Measurements from ENCODE around the gene CACNA1C.

The CACNA1C gene

DNA sequence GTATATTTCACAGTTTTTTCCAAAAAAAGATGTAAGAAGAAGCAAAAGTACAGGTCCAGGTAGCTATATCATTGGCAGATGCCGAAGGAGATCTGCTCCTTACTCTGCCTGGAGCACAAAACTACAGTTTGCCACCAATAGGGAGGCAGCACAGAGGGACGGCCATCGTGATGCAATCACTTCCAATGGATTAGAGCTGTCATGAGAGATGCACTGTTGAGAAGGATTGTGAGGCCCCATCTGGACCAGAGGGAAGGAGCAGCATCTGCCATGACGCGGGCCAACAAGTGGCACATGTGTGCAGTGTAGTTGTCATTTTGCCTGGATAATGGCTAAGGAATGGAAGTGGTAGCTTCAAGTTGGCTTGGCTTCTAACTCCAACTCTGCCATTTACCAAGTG, 423.2 kb downstream of the CACNA1C start:
- H3K27ac ChIP-seq: peak overlapping the region; percentile 28
- H3K36me3 ChIP-seq: no peaks in the 10 kb centered on the region; the same call in none of the 2 replicates
- H3K27me3 ChIP-seq (ENCODE audit: insufficient read depth, low read depth, severe bottlenecking): no peaks in the 10 kb centered on the region
- TF ChIP-seq, protein P1, sequence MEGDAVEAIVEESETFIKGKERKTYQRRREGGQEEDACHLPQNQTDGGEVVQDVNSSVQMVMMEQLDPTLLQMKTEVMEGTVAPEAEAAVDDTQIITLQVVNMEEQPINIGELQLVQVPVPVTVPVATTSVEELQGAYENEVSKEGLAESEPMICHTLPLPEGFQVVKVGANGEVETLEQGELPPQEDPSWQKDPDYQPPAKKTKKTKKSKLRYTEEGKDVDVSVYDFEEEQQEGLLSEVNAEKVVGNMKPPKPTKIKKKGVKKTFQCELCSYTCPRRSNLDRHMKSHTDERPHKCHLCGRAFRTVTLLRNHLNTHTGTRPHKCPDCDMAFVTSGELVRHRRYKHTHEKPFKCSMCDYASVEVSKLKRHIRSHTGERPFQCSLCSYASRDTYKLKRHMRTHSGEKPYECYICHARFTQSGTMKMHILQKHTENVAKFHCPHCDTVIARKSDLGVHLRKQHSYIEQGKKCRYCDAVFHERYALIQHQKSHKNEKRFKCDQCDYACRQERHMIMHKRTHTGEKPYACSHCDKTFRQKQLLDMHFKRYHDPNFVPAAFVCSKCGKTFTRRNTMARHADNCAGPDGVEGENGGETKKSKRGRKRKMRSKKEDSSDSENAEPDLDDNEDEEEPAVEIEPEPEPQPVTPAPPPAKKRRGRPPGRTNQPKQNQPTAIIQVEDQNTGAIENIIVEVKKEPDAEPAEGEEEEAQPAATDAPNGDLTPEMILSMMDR (IDR thresholded peaks at IDR 0.05; ENCODE audit: low read depth, low read length): no peak
- H3K9me3 ChIP-seq (ENCODE audit: severe bottlenecking): peaks cover 7% of the 10 kb centered on the region
- no peak overlapping the region for H3K4me3 ChIP-seq (ENCODE audit: low read depth, low read length)
- peak; percentile 86 for DNase-seq

DNA sequence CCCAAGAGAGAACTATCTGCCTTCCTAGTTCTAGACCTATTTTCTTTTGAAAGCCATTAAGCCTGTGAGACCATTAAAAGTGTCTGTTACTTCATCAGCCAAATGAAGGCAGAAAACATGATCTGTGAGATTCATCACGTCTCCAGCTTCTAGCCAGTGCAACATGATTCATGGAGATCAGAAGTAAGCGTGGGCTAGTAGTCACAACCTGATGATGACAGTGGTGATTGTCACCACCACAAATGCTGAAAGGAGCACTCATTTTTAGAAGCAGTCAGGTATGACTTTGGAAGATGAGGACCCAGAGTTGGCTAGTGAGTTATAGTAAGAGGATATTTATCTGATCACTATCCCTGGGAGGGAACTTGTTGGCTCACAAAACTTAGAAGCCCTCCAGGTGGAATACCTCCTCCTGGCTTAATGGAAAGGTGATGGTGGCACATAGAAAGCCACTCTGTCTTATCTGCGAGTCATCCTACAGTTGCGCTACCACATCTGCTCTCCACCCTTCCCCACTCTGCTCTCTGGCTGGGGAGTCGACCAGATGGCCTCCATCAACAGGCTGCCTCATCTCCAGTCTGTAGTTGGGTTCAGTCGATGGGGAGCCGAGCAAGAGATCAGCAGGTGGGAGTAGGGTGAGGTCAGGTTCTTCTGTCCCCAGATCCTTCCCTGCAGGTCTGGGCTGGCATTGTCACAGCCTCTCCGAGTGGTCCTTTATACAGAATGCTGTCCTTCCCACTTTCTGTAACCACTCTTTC, 424.4 kb downstream of the CACNA1C start:
- Histone ChIP-seq H3K27me3 (ENCODE audit: insufficient read depth, low read depth, severe bottlenecking) (no peaks in the 10 kb centered on the region), H3K27ac (peak overlapping the region; percentile 32; the same call in 1 of the 2 replicates), H3K4me3 (ENCODE audit: low read depth, low read length) (no peak overlapping the region), H3K36me3 (no peaks in the 10 kb centered on the region; the same call in none of the 2 replicates), H3K9me3 (ENCODE audit: severe bottlenecking) (peaks cover 4% of the 10 kb centered on the region)
- TF ChIP-seq, protein P1 (IDR thresholded peaks at IDR 0.05; ENCODE audit: low read depth, low read length): no peak
- peak; percentile 53 for DNase-seq

DNA sequence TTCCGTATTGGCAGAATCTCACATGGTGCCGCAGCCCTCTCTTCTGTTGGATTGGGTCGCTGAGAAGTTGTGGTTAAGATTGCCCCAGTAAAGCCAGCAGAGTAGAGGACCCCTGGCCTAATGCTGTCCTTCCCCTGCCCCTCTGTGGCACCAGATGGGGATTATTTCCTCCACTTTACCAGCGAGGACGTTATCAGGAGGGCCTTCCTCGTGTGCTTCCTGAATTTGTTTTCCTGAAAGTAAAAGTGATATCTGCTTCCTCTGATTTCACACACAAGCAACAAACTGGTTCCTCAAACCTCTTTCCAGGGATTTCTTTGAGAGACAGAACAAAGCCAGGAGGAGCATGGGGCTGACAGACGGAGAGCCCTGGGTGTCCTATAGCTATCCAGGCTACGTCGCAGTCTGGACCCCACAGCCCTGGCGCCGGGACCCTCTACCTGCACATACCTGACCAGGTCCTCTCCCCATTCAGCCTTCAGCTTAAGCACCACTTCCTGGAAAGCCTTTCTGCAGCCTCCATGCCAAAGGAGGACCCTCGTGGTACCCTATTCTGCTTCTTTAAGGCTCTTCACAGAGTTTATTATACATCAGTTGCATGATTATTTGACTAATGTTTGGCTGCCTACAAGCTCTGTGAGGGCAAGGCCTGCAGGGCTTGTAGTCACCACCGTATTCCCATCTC, 427.2 kb downstream of the CACNA1C start:
- H3K27ac ChIP-seq: no peak overlapping the region
- TF ChIP-seq, protein P1 (IDR thresholded peaks at IDR 0.05; ENCODE audit: low read depth, low read length): no peak
- H3K4me3 ChIP-seq (ENCODE audit: low read depth, low read length): no peak overlapping the region
- H3K9me3 ChIP-seq (ENCODE audit: severe bottlenecking): peaks cover 4% of the 10 kb centered on the region
- H3K27me3 ChIP-seq (ENCODE audit: insufficient read depth, low read depth, severe bottlenecking): no peaks in the 10 kb centered on the region
- no peak for DNase-seq
- H3K36me3 ChIP-seq: no peaks in the 10 kb centered on the region; the same call in none of the 2 replicates

DNA sequence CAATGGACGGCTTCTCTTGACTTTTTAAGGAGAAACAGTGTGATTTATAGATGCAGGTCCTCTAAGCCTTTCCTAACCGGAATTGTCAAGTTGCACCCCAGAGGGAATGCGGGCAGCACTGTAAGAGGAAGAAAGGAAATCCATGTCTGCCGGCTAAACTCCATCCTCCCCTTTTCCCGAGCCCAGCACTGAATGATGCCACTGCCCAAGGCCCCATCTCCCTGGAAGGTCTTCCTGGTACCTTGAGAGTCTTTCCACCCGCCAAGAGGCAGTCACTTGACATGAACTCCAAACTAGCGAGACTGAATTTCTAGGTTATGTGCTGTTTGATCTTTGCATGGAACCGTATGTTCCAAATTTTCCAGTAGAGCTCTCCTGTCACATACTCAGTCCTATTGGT, 428.6 kb downstream of the CACNA1C start:
- no peak overlapping the region for H3K4me3 ChIP-seq (ENCODE audit: low read depth, low read length)
- TF ChIP-seq, protein P1 (IDR thresholded peaks at IDR 0.05; ENCODE audit: low read depth, low read length): no peak
- H3K9me3 ChIP-seq (ENCODE audit: severe bottlenecking): peaks cover 4% of the 10 kb centered on the region
- no peaks in the 10 kb centered on the region for H3K27me3 ChIP-seq (ENCODE audit: insufficient read depth, low read depth, severe bottlenecking)
- DNase-seq: no peak
- no peaks in the 10 kb centered on the region; the same call in none of the 2 replicates for H3K36me3 ChIP-seq
- H3K27ac ChIP-seq: no peak overlapping the region

DNA sequence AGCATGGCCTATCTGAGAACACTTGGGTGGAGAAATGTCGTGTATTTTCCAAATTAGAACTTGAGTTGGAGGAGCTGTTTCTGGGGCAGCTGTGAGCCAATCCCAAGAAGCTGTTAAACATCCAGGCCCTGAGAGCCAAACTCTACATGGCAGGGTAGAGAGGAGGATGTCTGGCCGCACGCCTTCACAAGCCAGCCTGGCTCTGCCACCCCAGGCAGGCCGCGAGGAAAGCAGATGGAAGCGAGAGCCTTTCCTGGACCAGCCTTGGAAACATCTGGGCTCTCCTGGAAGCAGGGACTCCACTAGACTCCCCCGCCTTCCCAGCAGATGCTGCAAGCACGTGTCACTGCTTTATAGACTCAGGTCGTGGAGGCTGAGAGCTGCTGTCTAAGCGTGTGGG, 429.2 kb downstream of the CACNA1C start:
- peaks cover 4% of the 10 kb centered on the region for H3K9me3 ChIP-seq (ENCODE audit: severe bottlenecking)
- no peaks in the 10 kb centered on the region for H3K27me3 ChIP-seq (ENCODE audit: insufficient read depth, low read depth, severe bottlenecking)
- no peak overlapping the region for H3K4me3 ChIP-seq (ENCODE audit: low read depth, low read length)
- no peak overlapping the region for H3K27ac ChIP-seq
- DNase-seq: no peak
- no peaks in the 10 kb centered on the region; the same call in none of the 2 replicates for H3K36me3 ChIP-seq
- TF ChIP-seq, protein P1 (IDR thresholded peaks at IDR 0.05; ENCODE audit: low read depth, low read length): no peak
